HCT116 (cell line): ENCODE measurements around the gene MGRN1.

Source experiments
- ATF3 ChIP-seq: IDR thresholded peaks from 2 replicates; pipeline ENCODE4 v1.6.1; 2012
- CEBPB ChIP-seq: IDR thresholded peaks from 2 replicates; pipeline ENCODE4 v1.6.1; 2012; ENCODE audit warnings: low read depth
- CTCF ChIP-seq, 3 experiments: fragments of 200-600 bp in 1 of 3; sonication (generic) in 1 of 3; IDR thresholded peaks in 2 of 3; conservative IDR thresholded peaks in 1 of 3; 2 replicates each; pipeline ENCODE4 v1.5.1; 2012 to 2017; ENCODE audit warnings: low read depth in 2 of 3, low read length in 2 of 3, antibody characterized with exemption in 1 of 3, borderline replicate concordance in 1 of 3, control low read depth in 1 of 3, mild to moderate bottlenecking in 1 of 3, mixed read lengths in 1 of 3, mixed run types in 1 of 3, moderate library complexity in 1 of 3; ENCODE audit not compliant: insufficient read depth in 1 of 3
- EGR1 ChIP-seq: IDR thresholded peaks from 2 replicates; pipeline ENCODE4 v1.6.1; 2012; ENCODE audit warnings: low read depth
- EZH2phosphoT487 ChIP-seq: fragments of 200-600 bp; IDR thresholded peaks from 2 replicates; pipeline ENCODE4 v1.6.1; 2018; ENCODE audit warnings: antibody characterized with exemption, borderline replicate concordance
- FOSL1 ChIP-seq: IDR thresholded peaks from 2 replicates; pipeline ENCODE4 v1.6.1; 2012; ENCODE audit warnings: low read depth
- POLR2A ChIP-seq: IDR thresholded peaks from 2 replicates; pipeline ENCODE4 v1.7.0; 2011; ENCODE audit warnings: borderline replicate concordance; ENCODE audit not compliant: insufficient read depth, insufficient read length; ENCODE audit errors: extremely low read depth
- RAD21 ChIP-seq: IDR thresholded peaks from 2 replicates; pipeline ENCODE4 v1.6.1; 2012; ENCODE audit warnings: low read depth, mild to moderate bottlenecking
- SP1 ChIP-seq: IDR thresholded peaks from 2 replicates; pipeline ENCODE4 v1.6.1; 2012; ENCODE audit warnings: low read depth
- SRF ChIP-seq: IDR thresholded peaks from 2 replicates; pipeline ENCODE4 v1.6.1; 2012; ENCODE audit warnings: low read depth
- ZFX ChIP-seq: fragments of 450-650 bp; IDR thresholded peaks from 2 replicates; pipeline ENCODE4 v1.6.1; 2017
- ZNF274 ChIP-seq: fragments of 200-500 bp; sonication (Bioruptor generic); IDR thresholded peaks from 2 replicates; pipeline ENCODE4 v1.6.1; 2014; ENCODE audit warnings: mild to moderate bottlenecking, low read depth, low read length, inconsistent platforms

DNA sequence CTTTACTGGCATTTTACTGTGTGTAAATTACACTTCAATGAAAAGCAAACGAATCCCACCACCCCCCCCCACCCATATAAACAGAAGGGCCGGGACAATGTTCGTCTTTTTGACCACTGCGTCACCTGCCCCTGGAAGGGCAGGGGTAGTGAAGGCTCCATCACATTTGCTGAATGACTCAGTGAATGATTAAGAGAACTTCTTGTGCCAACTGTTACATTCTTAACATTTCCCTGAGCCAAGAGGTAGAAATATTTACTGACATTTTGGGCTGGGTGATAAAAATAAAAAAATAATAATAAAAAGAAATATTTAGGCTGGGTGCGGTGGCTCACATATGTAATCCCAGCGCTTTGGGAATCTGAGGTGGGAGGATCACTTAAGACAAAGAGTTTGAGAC is 44.4 kb upstream of the MGRN1 start:
- TF ChIP-seq POLR2A = no peak
- TF ChIP-seq CTCF (IDR thresholded peaks at IDR 0.05 in 2 of 3, conservative IDR thresholded peaks at IDR 0.05 in 1 of 3; ENCODE audit: borderline replicate concordance in 1 of 3, insufficient read depth in 1 of 3, low read depth in 2 of 3, low read length in 2 of 3) = no peak
- TF ChIP-seq CEBPB = no peak
- TF ChIP-seq SRF = no peak
- TF ChIP-seq FOSL1 = no peak
- no peak for TF ChIP-seq SP1
- TF ChIP-seq ZFX = no peak
- no peak for TF ChIP-seq ZNF274
- no peak for TF ChIP-seq EZH2phosphoT487
- TF ChIP-seq ATF3 = no peak
- TF ChIP-seq EGR1 = no peak
- TF ChIP-seq RAD21 = no peak
